K562 treated with DMSO at 1 percent for 24 hours (cell line): Measurements from ENCODE around the gene CHRDL1. TPM values are rescaled to one million over a fixed set of nuclear protein-coding genes. Genes with fewer than 3 reads are reported as not detected.

ENCODE experiments used
- total RNA-seq: library from RNA; unstranded; fragments of 300-600 nt; gene quantifications from 2 replicates; pipeline ENCODE4 v1.2.3, GENCODE V29; 2022; ENCODE audit warnings: low read depth; ENCODE audit not compliant: insufficient read depth

Gene CHRDL1
- not detected in 2 replicates for total RNA-seq

DNA sequence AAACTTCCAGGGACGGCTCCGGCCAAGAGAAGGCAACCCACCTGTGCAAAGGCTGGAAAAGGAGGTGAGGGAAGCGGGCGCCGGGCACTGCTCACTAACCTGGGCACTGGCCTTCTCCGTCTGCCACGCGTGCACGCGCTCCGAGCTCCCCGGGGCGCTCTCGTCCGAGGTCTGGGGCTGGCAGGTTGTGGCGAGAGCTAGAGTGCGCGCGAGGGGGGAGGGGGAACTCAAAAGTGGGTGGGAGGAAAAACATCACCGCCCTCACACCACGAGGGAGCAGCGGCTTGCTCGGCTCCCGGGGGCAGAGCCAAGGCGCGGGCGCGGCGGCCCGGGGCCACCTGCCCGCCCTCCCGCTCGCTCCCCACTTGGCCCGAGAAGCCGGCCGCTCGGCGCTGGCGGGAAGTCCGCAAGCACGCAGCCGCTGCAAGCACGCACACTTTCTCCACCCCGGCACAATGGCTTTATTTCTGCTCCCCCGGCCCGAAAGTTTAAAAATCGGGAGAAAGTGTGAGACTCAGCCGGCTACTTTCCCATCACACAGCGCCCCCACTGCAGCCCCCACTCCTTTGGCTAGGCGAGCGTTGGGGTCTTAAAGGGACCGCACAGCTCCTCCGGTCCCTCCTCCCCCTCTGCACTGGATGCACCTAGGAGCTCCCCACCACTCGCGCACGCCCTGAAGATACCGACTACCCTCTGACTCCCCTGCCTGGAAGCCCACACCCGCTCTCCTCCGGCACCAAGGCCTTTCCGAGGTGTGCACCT lies at the start of gene CHRDL1:
CHRDL1 (minus strand) TSS at position 173 of the 762 bp plus-strand sequence. CDS start 3,636 bp downstream, outside the sequence.

